Astrocyte of the spinal cord (primary cell): ENCODE results near the gene RPS15.

Experiments
- DNase-seq: peaks from one replicate; pipeline ENCODE4 v3.0.0; 2011; ENCODE audit warnings: low read depth, low spot score
- H3K4me3 ChIP-seq: 2 replicates; pipeline ENCODE4 v1.5.1; 2011; ENCODE audit warnings: low read depth, mild to moderate bottlenecking, low read length, moderate library complexity
- in situ Hi-C: cut with HindIII; loops from 2 replicates; pipeline ENCODE4 v1.10.0; 2017; ENCODE audit warnings: low sequenced_read_pairs
- TF ChIP-seq, protein P1 (sequence below): IDR thresholded peaks from 2 replicates; pipeline ENCODE4 v1.5.1; 2012; ENCODE audit warnings: low read depth, mild to moderate bottlenecking, low read length, inconsistent platforms

The RPS15 gene

GRCh38 chr19:1420590-1420989 is 17.6 kb upstream of the RPS15 start:
- TF ChIP-seq, protein P1, sequence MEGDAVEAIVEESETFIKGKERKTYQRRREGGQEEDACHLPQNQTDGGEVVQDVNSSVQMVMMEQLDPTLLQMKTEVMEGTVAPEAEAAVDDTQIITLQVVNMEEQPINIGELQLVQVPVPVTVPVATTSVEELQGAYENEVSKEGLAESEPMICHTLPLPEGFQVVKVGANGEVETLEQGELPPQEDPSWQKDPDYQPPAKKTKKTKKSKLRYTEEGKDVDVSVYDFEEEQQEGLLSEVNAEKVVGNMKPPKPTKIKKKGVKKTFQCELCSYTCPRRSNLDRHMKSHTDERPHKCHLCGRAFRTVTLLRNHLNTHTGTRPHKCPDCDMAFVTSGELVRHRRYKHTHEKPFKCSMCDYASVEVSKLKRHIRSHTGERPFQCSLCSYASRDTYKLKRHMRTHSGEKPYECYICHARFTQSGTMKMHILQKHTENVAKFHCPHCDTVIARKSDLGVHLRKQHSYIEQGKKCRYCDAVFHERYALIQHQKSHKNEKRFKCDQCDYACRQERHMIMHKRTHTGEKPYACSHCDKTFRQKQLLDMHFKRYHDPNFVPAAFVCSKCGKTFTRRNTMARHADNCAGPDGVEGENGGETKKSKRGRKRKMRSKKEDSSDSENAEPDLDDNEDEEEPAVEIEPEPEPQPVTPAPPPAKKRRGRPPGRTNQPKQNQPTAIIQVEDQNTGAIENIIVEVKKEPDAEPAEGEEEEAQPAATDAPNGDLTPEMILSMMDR = no peak
- no peak for DNase-seq
- in situ Hi-C loops = no loop called here
- H3K4me3 ChIP-seq = no peak overlapping the region

DNA sequence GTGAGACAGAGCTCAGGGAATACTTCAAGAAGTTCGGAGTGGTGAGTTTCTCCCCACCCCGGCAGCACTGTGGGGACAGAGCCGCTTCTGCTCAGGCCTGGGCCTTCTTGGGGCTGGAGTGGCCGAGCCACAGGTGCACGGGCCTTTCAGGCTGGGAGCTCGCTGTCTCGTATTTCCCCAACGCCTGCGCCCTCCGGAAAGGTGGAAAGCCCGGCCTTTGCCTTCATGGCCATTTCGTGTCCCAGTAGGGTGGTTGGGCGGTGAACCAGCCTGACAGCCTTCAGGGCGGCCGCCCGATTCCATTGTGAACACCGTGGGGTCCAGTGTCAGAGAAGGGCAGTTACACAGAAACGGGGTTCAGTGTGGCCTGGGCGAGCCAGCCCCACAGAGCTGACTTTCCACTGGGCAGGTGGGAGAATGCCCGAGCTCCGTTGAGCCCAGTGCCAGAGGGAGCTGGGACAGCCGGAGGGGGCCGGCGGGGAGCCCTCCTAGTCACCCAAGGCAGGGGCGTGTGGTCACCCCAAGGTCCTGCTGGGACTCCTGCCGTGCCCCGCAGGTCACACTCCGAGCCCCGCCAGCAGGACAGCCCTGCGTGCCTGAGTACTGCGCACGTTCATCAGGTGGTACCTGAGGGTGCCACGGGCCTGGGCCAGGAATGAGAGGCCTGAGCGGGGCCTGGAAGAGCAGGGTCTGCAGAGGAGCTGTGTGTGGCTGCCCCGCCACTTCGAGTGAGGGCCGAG is 16.8 kb upstream of the RPS15 start:
- in situ Hi-C loops = no loop called here
- TF ChIP-seq, protein P1 = no peak
- DNase-seq = no peak
- H3K4me3 ChIP-seq = no peak overlapping the region

DNA sequence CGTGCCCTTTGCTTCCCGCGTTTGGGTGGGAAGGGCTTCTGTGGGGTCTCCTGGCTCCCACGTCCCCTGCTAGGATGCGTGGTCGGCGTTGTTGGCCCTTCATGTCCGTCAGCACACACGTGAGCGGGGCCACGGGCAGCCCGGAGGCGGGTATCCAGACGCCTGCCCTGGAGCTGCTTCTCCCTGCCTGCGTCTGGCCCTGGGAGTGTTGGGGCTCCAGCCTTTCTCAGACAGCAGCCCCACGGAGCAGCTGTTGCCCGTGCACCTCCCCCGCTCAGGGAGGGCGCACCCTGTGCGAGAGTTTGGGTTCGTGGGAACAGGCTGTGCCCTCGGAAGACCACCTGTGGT is 16.3 kb upstream of the RPS15 start:
- DNase-seq = no peak
- TF ChIP-seq, protein P1 = no peak
- no peak overlapping the region for H3K4me3 ChIP-seq
- in situ Hi-C loops = no loop called here

DNA sequence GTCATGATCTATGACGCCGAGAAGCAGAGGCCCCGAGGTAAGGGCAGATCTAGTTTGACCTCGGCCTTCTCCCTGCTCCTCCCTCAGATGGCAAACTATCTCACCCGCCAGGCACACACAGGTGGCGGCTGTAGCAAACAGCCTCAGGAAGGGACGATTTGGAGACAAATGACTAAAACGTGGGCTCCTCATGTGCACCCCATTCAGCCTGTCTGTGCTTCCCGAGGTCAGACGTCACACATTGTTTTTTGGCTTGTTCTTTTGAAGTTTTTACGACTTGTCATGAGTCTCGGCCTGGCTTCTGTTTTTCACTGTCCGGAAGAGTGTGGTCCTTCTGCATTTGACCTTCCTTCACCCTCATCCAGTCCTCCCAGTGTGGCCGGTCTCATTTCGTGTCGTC is 15.8 kb upstream of the RPS15 start:
- TF ChIP-seq, protein P1 = no peak

GRCh38 chr19:1422943-1423342 is 15.3 kb upstream of the RPS15 start:
- TF ChIP-seq, protein P1 = no peak
- DNase-seq = no peak
- in situ Hi-C loops = no loop called here
- H3K4me3 ChIP-seq = no peak overlapping the region

More for the DNA sequence above, 15.8 kb upstream of the RPS15 start:
- H3K4me3 ChIP-seq = no peak overlapping the region
- no peak for DNase-seq
- in situ Hi-C loops = no loop called here

- DNase-seq = no peak
- no peak overlapping the region for H3K4me3 ChIP-seq
- in situ Hi-C loops = no loop called here
- TF ChIP-seq, protein P1 = no peak
Measured at GRCh38 chr19:1423436-1424191, 14.6 kb upstream of the RPS15 start.
